Gastroesophageal sphincter (tissue), 3 donors: Measurements from ENCODE around the gene FAM13A.

Source experiments
- CTCF ChIP-seq, 4 experiments: fragments of 200-600 bp in 2 of 4; fragments of 450-650 bp in 2 of 4; sonication (generic) in 1 of 4; IDR thresholded peaks; one replicate each; pipeline ENCODE4 v1.5.1; 2017 to 2019; ENCODE audit warnings: antibody characterized with exemption in 4 of 4, mild to moderate bottlenecking in 2 of 4, moderate library complexity in 2 of 4
- POLR2A ChIP-seq, 2 donors: fragments of 450-650 bp; IDR thresholded peaks; one replicate each; pipeline ENCODE4 v1.6.1; 2017; ENCODE audit warnings: antibody characterized with exemption in 2 of 2, mild to moderate bottlenecking in 2 of 2, moderate library complexity in 1 of 2

GRCh38 chr4:89044147-89044900 lies 12.7 kb downstream of the FAM13A start:
- no peak for TF ChIP-seq POLR2A (IDR thresholded peaks at IDR 0.05)
- TF ChIP-seq CTCF (IDR thresholded peaks at IDR 0.05), result no peak
